Measurements from ENCODE around the gene WDR91.

Gene WDR91

GRCh38 chr7:135184254-135184841, 27.0 kb downstream of the WDR91 start:
- no peak for TF ChIP-seq REST (IDR thresholded peaks at IDR 0.05; ENCODE audit: low read depth)
- TF ChIP-seq NFIC (IDR thresholded peaks at IDR 0.05), result no peak
- no peak for TF ChIP-seq CEBPB (IDR thresholded peaks at IDR 0.05)
- no peak for TF ChIP-seq ZBTB7A (IDR thresholded peaks at IDR 0.05; ENCODE audit: low read depth)
- TF ChIP-seq TEAD4 (IDR thresholded peaks at IDR 0.05), result no peak
- TF ChIP-seq TCF12 (IDR thresholded peaks at IDR 0.05; ENCODE audit: low read depth), result no peak
- TF ChIP-seq FOXM1 (IDR thresholded peaks at IDR 0.05; ENCODE audit: borderline replicate concordance, low read depth), result no peak
- no peak for TF ChIP-seq USF1 (IDR thresholded peaks at IDR 0.05)
- no peak for TF ChIP-seq CREB1 (IDR thresholded peaks at IDR 0.05; ENCODE audit: low read depth)
- TF ChIP-seq MAX (IDR thresholded peaks at IDR 0.05), result no peak
- no peak for TF ChIP-seq YY1 (IDR thresholded peaks at IDR 0.05; ENCODE audit: low read depth)
- no peak for TF ChIP-seq EGR1 (IDR thresholded peaks at IDR 0.05)
- no peak for TF ChIP-seq TAF1 (IDR thresholded peaks at IDR 0.05; ENCODE audit: low read depth)
- no peak for TF ChIP-seq RAD21 (IDR thresholded peaks at IDR 0.05; ENCODE audit: low read depth)
- TF ChIP-seq EP300 (IDR thresholded peaks at IDR 0.05; ENCODE audit: borderline replicate concordance), result no peak

- TF ChIP-seq CREB1 (IDR thresholded peaks at IDR 0.05; ENCODE audit: low read depth), result no peak
- TF ChIP-seq FOXM1 (IDR thresholded peaks at IDR 0.05; ENCODE audit: borderline replicate concordance, low read depth), result no peak
- no peak for TF ChIP-seq EGR1 (IDR thresholded peaks at IDR 0.05)
- TF ChIP-seq CEBPB (IDR thresholded peaks at IDR 0.05), result no peak
- no peak for TF ChIP-seq EP300 (IDR thresholded peaks at IDR 0.05; ENCODE audit: borderline replicate concordance)
Observed at GRCh38 chr7:135183478-135183877, 27.8 kb downstream of the WDR91 start.

GRCh38 chr7:135181929-135182678, 29.2 kb downstream of the WDR91 start:
- TF ChIP-seq RAD21 (IDR thresholded peaks at IDR 0.05; ENCODE audit: low read depth) (no peak), NFIC (IDR thresholded peaks at IDR 0.05) (no peak), ZBTB7A (IDR thresholded peaks at IDR 0.05; ENCODE audit: low read depth) (no peak), EP300 (IDR thresholded peaks at IDR 0.05; ENCODE audit: borderline replicate concordance) (no peak)

GRCh38 chr7:135181261-135181928, 29.9 kb downstream of the WDR91 start:
- no peak for TF ChIP-seq YY1 (IDR thresholded peaks at IDR 0.05; ENCODE audit: low read depth)

GRCh38 chr7:135180122-135180521, 31.2 kb downstream of the WDR91 start:
- TF ChIP-seq RAD21 (IDR thresholded peaks at IDR 0.05; ENCODE audit: low read depth) (no peak), EGR1 (IDR thresholded peaks at IDR 0.05) (no peak), ZBTB7A (IDR thresholded peaks at IDR 0.05; ENCODE audit: low read depth) (no peak)

- no peak for TF ChIP-seq USF1 (IDR thresholded peaks at IDR 0.05)
- TF ChIP-seq TCF12 (IDR thresholded peaks at IDR 0.05; ENCODE audit: low read depth), result no peak
- TF ChIP-seq CEBPB (IDR thresholded peaks at IDR 0.05), result no peak
- no peak for TF ChIP-seq TEAD4 (IDR thresholded peaks at IDR 0.05)
- TF ChIP-seq NFIC (IDR thresholded peaks at IDR 0.05), result no peak
- no peak for TF ChIP-seq ZBTB7A (IDR thresholded peaks at IDR 0.05; ENCODE audit: low read depth)
- TF ChIP-seq CREB1 (IDR thresholded peaks at IDR 0.05; ENCODE audit: low read depth), result no peak
- no peak for TF ChIP-seq EGR1 (IDR thresholded peaks at IDR 0.05)
- TF ChIP-seq REST (IDR thresholded peaks at IDR 0.05; ENCODE audit: low read depth), result no peak
- no peak for TF ChIP-seq MAX (IDR thresholded peaks at IDR 0.05)
- TF ChIP-seq YY1 (IDR thresholded peaks at IDR 0.05; ENCODE audit: low read depth), result no peak
- TF ChIP-seq FOXM1 (IDR thresholded peaks at IDR 0.05; ENCODE audit: borderline replicate concordance, low read depth), result no peak
- TF ChIP-seq RAD21 (IDR thresholded peaks at IDR 0.05; ENCODE audit: low read depth), result no peak
- TF ChIP-seq TAF1 (IDR thresholded peaks at IDR 0.05; ENCODE audit: low read depth), result no peak
Observed at GRCh38 chr7:135179321-135179925, 31.9 kb downstream of the WDR91 start.
